HEK293 (cell line): ENCODE data around the gene S100A14.

Experiments
- SETDB1 ChIP-seq: IDR thresholded peaks from one replicate; pipeline ENCODE4 v1.6.1; 2017; ENCODE audit warnings: mild to moderate bottlenecking, low read length, moderate library complexity, mixed read lengths; ENCODE audit not compliant: insufficient read length
- ZNF114 ChIP-seq: fragments of 450-650 bp; formaldehyde crosslinking; IDR thresholded peaks from 2 replicates; pipeline ENCODE4 v1.5.0; 2017; ENCODE audit warnings: missing biosample characterization, missing genetic modification characterization
- ZNF133 ChIP-seq: fragments of 450-650 bp; formaldehyde crosslinking; IDR thresholded peaks from 2 replicates; pipeline ENCODE4 v1.5.1; 2016; ENCODE audit warnings: missing biosample characterization, missing genetic modification characterization
- ZNF140 ChIP-seq: fragments of 450-650 bp; formaldehyde crosslinking; IDR thresholded peaks from 2 replicates; pipeline ENCODE4 v1.5.1; 2016; ENCODE audit warnings: missing biosample characterization, missing genetic modification characterization
- ZNF19 ChIP-seq: fragments of 450-650 bp; formaldehyde crosslinking; IDR thresholded peaks from 2 replicates; pipeline ENCODE4; 2016; ENCODE audit warnings: missing biosample characterization, missing genetic modification characterization, low read depth
- ZNF239 ChIP-seq: fragments of 450-650 bp; formaldehyde crosslinking; IDR thresholded peaks from 2 replicates; pipeline ENCODE4 v1.5.1; 2016; ENCODE audit warnings: missing biosample characterization, missing genetic modification characterization
- ZNF404 ChIP-seq: fragments of 450-650 bp; formaldehyde crosslinking; IDR thresholded peaks from 2 replicates; pipeline ENCODE4 v1.5.1; 2017; ENCODE audit warnings: missing biosample characterization, missing genetic modification characterization
- ZNF555 ChIP-seq: fragments of 450-650 bp; formaldehyde crosslinking; conservative IDR thresholded peaks from 2 replicates; pipeline ENCODE4 v1.5.1; 2017; ENCODE audit warnings: missing biosample characterization, mild to moderate bottlenecking, missing genetic modification characterization, inconsistent platforms
- TF ChIP-seq, protein P1 (sequence below): fragments of 450-650 bp; formaldehyde crosslinking; IDR thresholded peaks from 2 replicates; pipeline ENCODE4 v1.5.1; 2016; ENCODE audit warnings: missing biosample characterization, missing genetic modification characterization
- TF ChIP-seq, protein P2 (sequence below): fragments of 450-650 bp; formaldehyde crosslinking; IDR thresholded peaks from 2 replicates; pipeline ENCODE4 v1.5.1; 2016; ENCODE audit warnings: missing biosample characterization, missing genetic modification characterization
- TF ChIP-seq, protein P3 (sequence below): IDR thresholded peaks from 2 replicates; pipeline ENCODE4 v1.6.1; 2011; ENCODE audit warnings: mild to moderate bottlenecking, low read depth, low read length, borderline replicate concordance
- TF ChIP-seq, protein P4 (sequence below): fragments of 450-650 bp; formaldehyde crosslinking; IDR thresholded peaks from 2 replicates; pipeline ENCODE4 v1.5.1; 2016; ENCODE audit warnings: missing biosample characterization, missing genetic modification characterization

DNA sequence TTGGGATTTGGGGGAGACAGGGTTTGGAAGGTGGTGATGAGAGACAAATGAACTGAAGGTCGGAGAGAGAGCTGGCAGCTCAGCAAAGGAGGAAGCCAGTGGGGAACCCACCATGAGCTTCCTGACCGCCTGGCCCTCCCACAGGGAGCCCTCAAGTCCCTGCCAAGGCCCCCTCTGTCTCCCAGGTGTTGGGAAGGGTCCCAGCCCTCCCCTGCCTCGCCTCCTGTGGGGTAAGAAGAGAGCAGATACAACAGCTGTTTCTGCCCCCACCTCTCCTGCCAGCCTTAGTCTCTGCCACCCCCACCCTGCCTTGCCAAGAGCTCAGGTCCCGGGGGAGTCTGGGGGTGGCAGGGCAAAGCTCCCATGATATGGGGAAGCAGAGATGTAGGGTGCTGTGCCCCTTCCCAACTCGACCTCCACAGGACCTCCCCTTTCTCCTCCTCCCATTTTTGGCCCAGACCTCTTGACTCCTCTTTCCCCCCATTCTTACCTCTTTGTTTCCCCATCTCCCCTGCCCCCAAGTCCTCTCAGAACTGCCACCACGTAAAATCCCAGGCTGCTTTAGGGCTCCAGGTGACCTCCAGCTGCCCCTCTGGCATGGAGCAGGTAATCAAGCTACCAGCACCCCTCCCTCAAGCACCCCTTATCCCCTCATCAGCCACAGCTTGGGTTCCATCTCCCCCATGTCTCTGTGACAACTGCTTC lies 12.7 kb upstream of the S100A14 start:
- TF ChIP-seq, protein P1, sequence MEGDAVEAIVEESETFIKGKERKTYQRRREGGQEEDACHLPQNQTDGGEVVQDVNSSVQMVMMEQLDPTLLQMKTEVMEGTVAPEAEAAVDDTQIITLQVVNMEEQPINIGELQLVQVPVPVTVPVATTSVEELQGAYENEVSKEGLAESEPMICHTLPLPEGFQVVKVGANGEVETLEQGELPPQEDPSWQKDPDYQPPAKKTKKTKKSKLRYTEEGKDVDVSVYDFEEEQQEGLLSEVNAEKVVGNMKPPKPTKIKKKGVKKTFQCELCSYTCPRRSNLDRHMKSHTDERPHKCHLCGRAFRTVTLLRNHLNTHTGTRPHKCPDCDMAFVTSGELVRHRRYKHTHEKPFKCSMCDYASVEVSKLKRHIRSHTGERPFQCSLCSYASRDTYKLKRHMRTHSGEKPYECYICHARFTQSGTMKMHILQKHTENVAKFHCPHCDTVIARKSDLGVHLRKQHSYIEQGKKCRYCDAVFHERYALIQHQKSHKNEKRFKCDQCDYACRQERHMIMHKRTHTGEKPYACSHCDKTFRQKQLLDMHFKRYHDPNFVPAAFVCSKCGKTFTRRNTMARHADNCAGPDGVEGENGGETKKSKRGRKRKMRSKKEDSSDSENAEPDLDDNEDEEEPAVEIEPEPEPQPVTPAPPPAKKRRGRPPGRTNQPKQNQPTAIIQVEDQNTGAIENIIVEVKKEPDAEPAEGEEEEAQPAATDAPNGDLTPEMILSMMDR (tag by site-specific recombination), result no peak
- TF ChIP-seq ZNF555 (tag by site-specific recombination) (no peak), ZNF133 (tag by site-specific recombination) (no peak), ZNF239 (tag by site-specific recombination) (no peak), SETDB1 (no peak), ZNF404 (tag by site-specific recombination) (no peak), ZNF19 (tag by site-specific recombination) (no peak), ZNF114 (no peak), ZNF140 (tag by site-specific recombination) (no peak)
- TF ChIP-seq, protein P2, sequence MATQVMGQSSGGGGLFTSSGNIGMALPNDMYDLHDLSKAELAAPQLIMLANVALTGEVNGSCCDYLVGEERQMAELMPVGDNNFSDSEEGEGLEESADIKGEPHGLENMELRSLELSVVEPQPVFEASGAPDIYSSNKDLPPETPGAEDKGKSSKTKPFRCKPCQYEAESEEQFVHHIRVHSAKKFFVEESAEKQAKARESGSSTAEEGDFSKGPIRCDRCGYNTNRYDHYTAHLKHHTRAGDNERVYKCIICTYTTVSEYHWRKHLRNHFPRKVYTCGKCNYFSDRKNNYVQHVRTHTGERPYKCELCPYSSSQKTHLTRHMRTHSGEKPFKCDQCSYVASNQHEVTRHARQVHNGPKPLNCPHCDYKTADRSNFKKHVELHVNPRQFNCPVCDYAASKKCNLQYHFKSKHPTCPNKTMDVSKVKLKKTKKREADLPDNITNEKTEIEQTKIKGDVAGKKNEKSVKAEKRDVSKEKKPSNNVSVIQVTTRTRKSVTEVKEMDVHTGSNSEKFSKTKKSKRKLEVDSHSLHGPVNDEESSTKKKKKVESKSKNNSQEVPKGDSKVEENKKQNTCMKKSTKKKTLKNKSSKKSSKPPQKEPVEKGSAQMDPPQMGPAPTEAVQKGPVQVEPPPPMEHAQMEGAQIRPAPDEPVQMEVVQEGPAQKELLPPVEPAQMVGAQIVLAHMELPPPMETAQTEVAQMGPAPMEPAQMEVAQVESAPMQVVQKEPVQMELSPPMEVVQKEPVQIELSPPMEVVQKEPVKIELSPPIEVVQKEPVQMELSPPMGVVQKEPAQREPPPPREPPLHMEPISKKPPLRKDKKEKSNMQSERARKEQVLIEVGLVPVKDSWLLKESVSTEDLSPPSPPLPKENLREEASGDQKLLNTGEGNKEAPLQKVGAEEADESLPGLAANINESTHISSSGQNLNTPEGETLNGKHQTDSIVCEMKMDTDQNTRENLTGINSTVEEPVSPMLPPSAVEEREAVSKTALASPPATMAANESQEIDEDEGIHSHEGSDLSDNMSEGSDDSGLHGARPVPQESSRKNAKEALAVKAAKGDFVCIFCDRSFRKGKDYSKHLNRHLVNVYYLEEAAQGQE, result no peak
- TF ChIP-seq, protein P3, sequence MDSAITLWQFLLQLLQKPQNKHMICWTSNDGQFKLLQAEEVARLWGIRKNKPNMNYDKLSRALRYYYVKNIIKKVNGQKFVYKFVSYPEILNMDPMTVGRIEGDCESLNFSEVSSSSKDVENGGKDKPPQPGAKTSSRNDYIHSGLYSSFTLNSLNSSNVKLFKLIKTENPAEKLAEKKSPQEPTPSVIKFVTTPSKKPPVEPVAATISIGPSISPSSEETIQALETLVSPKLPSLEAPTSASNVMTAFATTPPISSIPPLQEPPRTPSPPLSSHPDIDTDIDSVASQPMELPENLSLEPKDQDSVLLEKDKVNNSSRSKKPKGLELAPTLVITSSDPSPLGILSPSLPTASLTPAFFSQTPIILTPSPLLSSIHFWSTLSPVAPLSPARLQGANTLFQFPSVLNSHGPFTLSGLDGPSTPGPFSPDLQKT, result no peak
- TF ChIP-seq, protein P4, sequence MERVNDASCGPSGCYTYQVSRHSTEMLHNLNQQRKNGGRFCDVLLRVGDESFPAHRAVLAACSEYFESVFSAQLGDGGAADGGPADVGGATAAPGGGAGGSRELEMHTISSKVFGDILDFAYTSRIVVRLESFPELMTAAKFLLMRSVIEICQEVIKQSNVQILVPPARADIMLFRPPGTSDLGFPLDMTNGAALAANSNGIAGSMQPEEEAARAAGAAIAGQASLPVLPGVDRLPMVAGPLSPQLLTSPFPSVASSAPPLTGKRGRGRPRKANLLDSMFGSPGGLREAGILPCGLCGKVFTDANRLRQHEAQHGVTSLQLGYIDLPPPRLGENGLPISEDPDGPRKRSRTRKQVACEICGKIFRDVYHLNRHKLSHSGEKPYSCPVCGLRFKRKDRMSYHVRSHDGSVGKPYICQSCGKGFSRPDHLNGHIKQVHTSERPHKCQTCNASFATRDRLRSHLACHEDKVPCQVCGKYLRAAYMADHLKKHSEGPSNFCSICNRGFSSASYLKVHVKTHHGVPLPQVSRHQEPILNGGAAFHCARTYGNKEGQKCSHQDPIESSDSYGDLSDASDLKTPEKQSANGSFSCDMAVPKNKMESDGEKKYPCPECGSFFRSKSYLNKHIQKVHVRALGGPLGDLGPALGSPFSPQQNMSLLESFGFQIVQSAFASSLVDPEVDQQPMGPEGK (tag by site-specific recombination), result no peak
